ENCODE results near the gene DLG2. TPM values are rescaled to one million over a fixed set of nuclear protein-coding genes. Genes with fewer than 3 reads are reported as not detected.

Gene DLG2
- total RNA-seq, 2 experiments from 2014 or later = 1.3 to 1.7 TPM

- no peak overlapping the region for H3K27ac Mint-ChIP-seq
- DNase-seq = no peak
- no peak overlapping the region for H3K4me3 Mint-ChIP-seq
- H3K9me3 Mint-ChIP-seq = no peaks in the 10 kb centered on the region
- POLR2A ChIA-PET = no interaction called here
- no peaks in the 10 kb centered on the region for H3K4me1 Mint-ChIP-seq
- CTCF ChIA-PET = no interaction called here
- H3K27me3 Mint-ChIP-seq = no peaks in the 10 kb centered on the region
- no peaks in the 10 kb centered on the region for H3K36me3 Mint-ChIP-seq (ENCODE audit: low read depth)
Measured at GRCh38 chr11:83511646-83512045, 2115.5 kb downstream of the DLG2 start.

DNA sequence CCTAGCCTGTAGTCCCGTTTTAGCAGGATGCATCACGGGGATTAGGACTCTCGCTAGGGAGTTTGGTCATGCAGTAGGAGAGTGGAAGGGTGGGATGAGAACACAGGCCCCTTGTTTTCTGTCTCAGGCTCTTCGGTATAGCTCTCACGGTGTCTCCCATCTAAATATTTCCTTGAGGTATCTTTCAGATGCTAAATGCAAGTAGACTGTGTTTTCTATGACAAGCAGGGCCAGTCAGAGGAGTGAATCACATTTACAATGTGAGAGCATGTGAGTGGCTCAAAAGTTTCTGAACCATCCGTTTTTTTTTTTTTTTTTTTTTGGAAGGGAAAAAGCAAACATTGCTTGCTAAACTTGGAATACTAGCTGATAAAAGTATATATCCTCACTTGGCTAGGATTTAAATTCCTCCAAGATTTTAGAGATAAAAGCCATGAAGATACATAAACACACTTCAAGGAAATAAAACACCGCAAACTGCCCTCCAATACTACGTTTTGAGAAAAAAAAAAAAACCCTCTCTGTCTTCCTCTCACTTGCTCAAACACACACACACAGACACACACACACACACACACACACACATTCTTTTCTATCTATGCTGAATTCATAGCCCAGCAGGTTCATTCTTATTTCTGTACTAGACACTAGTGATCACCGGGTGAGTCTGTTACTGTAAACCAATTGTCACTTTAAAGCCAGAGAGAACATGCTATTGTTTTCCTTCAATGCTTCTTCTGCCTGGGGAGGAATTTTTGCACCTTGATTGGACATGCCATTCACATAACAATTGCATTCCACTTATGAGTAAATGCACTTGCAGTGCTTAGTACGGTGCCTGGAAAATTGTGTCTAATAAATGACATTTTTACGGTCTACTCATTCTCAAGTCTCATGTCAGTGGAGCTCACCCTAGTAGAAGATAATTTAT is 2116.3 kb downstream of the DLG2 start:
- no peak overlapping the region for H3K27ac Mint-ChIP-seq
- POLR2A ChIA-PET = no interaction called here

DNA sequence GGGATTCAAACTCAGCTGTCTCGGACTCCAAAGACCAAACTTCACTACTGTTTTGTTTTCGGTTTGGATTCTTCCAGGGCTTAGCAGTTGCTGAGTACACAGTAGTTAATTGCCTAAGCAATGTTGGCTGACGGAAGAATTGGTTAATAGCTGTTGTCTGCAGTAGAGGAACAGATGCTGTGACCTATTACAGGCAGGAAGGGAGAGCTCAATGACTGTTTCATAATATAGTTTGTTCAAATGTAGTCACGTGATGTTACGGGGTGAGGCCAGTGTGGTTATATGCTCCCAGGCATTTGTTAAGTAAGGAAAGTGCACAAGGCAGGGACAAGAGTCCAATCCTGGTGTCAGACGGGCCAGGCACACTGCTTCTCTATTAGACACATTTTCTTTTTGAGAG is 2118.3 kb downstream of the DLG2 start:
- no peaks in the 10 kb centered on the region for H3K27me3 Mint-ChIP-seq
- no peak overlapping the region for H3K27ac Mint-ChIP-seq
- H3K4me1 Mint-ChIP-seq = no peaks in the 10 kb centered on the region
- ChIA-PET CTCF (interaction anchor here (0.6 kb wide), 1 partner anchor 212 kb away, joined by 3 read pairs; no protein-coding TSS in a partner anchor), POLR2A (no interaction called here)
- H3K9me3 Mint-ChIP-seq = no peaks in the 10 kb centered on the region
- H3K36me3 Mint-ChIP-seq (ENCODE audit: low read depth) = no peaks in the 10 kb centered on the region
- H3K4me3 Mint-ChIP-seq = no peak overlapping the region
- no peak for DNase-seq

More for the DNA sequence above, 2116.3 kb downstream of the DLG2 start:
- Mint-ChIP-seq H3K4me3 (no peak overlapping the region), H3K4me1 (no peaks in the 10 kb centered on the region), H3K27me3 (no peaks in the 10 kb centered on the region), H3K9me3 (no peaks in the 10 kb centered on the region), H3K36me3 (ENCODE audit: low read depth) (no peaks in the 10 kb centered on the region)
- no peak for DNase-seq
- CTCF ChIA-PET = no interaction called here

- CTCF ChIA-PET = no interaction called here
- POLR2A ChIA-PET = no interaction called here
- H3K9me3 Mint-ChIP-seq = no peaks in the 10 kb centered on the region
- no peak overlapping the region for H3K4me3 Mint-ChIP-seq
- H3K4me1 Mint-ChIP-seq = no peaks in the 10 kb centered on the region
- H3K36me3 Mint-ChIP-seq (ENCODE audit: low read depth) = no peaks in the 10 kb centered on the region
- peaks cover under 1% of the 10 kb centered on the region for H3K27me3 Mint-ChIP-seq
- no peak overlapping the region for H3K27ac Mint-ChIP-seq
- DNase-seq = no peak
Measured at GRCh38 chr11:83502041-83502440, 2125.1 kb downstream of the DLG2 start.

GRCh38 chr11:83493917-83494316 is 2133.2 kb downstream of the DLG2 start:
- DNase-seq = no peak
- POLR2A ChIA-PET = no interaction called here

GRCh38 chr11:83493034-83493433 is 2134.1 kb downstream of the DLG2 start:
- Mint-ChIP-seq H3K4me3 (no peak overlapping the region), H3K36me3 (ENCODE audit: low read depth) (no peaks in the 10 kb centered on the region), H3K27ac (no peak overlapping the region), H3K4me1 (no peaks in the 10 kb centered on the region), H3K9me3 (no peaks in the 10 kb centered on the region), H3K27me3 (peaks cover 4% of the 10 kb centered on the region)
- no peak for DNase-seq
- ChIA-PET POLR2A (no interaction called here), CTCF (no interaction called here)

More at GRCh38 chr11:83493917-83494316, 2133.2 kb downstream of the DLG2 start:
- Mint-ChIP-seq H3K27ac (no peak overlapping the region), H3K4me3 (no peak overlapping the region), H3K9me3 (no peaks in the 10 kb centered on the region), H3K27me3 (peaks cover 4% of the 10 kb centered on the region), H3K4me1 (no peaks in the 10 kb centered on the region), H3K36me3 (ENCODE audit: low read depth) (no peaks in the 10 kb centered on the region)
- CTCF ChIA-PET = no interaction called here

GRCh38 chr11:83483808-83484207 is 2143.3 kb downstream of the DLG2 start:
- ChIA-PET CTCF (no interaction called here), POLR2A (no interaction called here)
- H3K36me3 Mint-ChIP-seq (ENCODE audit: low read depth) = no peaks in the 10 kb centered on the region
- H3K27me3 Mint-ChIP-seq = no peaks in the 10 kb centered on the region
- H3K9me3 Mint-ChIP-seq = no peaks in the 10 kb centered on the region
- no peak overlapping the region for H3K27ac Mint-ChIP-seq
- no peak for DNase-seq
- H3K4me3 Mint-ChIP-seq = no peak overlapping the region
- no peaks in the 10 kb centered on the region for H3K4me1 Mint-ChIP-seq

- no peak overlapping the region for H3K27ac Mint-ChIP-seq
- no peak overlapping the region for H3K4me3 Mint-ChIP-seq
- no peak for DNase-seq
- no peaks in the 10 kb centered on the region for H3K36me3 Mint-ChIP-seq (ENCODE audit: low read depth)
- ChIA-PET CTCF (no interaction called here), POLR2A (no interaction called here)
- H3K4me1 Mint-ChIP-seq = no peaks in the 10 kb centered on the region
- peaks cover 7% of the 10 kb centered on the region for H3K27me3 Mint-ChIP-seq
- no peaks in the 10 kb centered on the region for H3K9me3 Mint-ChIP-seq
Measured at GRCh38 chr11:83480811-83481210, 2146.3 kb downstream of the DLG2 start.

GRCh38 chr11:83480251-83480650 is 2146.9 kb downstream of the DLG2 start:
- Mint-ChIP-seq H3K27me3 (peaks cover 7% of the 10 kb centered on the region), H3K4me3 (no peak overlapping the region), H3K36me3 (ENCODE audit: low read depth) (no peaks in the 10 kb centered on the region), H3K27ac (no peak overlapping the region), H3K9me3 (no peaks in the 10 kb centered on the region), H3K4me1 (no peaks in the 10 kb centered on the region)
- DNase-seq = no peak
- ChIA-PET POLR2A (no interaction called here), CTCF (no interaction called here)

GRCh38 chr11:83477772-83478171 is 2149.4 kb downstream of the DLG2 start:
- no peaks in the 10 kb centered on the region for H3K36me3 Mint-ChIP-seq (ENCODE audit: low read depth)
- no peak overlapping the region for H3K4me3 Mint-ChIP-seq
- CTCF ChIA-PET = no interaction called here
- POLR2A ChIA-PET = no interaction called here
- H3K27ac Mint-ChIP-seq = no peak overlapping the region
- H3K4me1 Mint-ChIP-seq = no peaks in the 10 kb centered on the region
- no peak for DNase-seq
- H3K9me3 Mint-ChIP-seq = no peaks in the 10 kb centered on the region
- peaks cover 7% of the 10 kb centered on the region for H3K27me3 Mint-ChIP-seq

- Mint-ChIP-seq H3K4me1 (no peaks in the 10 kb centered on the region), H3K4me3 (no peak overlapping the region), H3K36me3 (ENCODE audit: low read depth) (no peaks in the 10 kb centered on the region), H3K9me3 (no peaks in the 10 kb centered on the region), H3K27me3 (peaks cover 11% of the 10 kb centered on the region), H3K27ac (no peak overlapping the region)
- ChIA-PET CTCF (no interaction called here), POLR2A (no interaction called here)
- DNase-seq = no peak
Measured at GRCh38 chr11:83475760-83476159, 2151.4 kb downstream of the DLG2 start.

- no peak for DNase-seq
- H3K36me3 Mint-ChIP-seq (ENCODE audit: low read depth) = no peaks in the 10 kb centered on the region
- ChIA-PET CTCF (no interaction called here), POLR2A (no interaction called here)
- H3K27ac Mint-ChIP-seq = no peak overlapping the region
- H3K4me1 Mint-ChIP-seq = no peaks in the 10 kb centered on the region
- H3K9me3 Mint-ChIP-seq = no peaks in the 10 kb centered on the region
- H3K27me3 Mint-ChIP-seq = peaks cover 13% of the 10 kb centered on the region
- H3K4me3 Mint-ChIP-seq = no peak overlapping the region
Measured at GRCh38 chr11:83473743-83474142, 2153.4 kb downstream of the DLG2 start.

DNA sequence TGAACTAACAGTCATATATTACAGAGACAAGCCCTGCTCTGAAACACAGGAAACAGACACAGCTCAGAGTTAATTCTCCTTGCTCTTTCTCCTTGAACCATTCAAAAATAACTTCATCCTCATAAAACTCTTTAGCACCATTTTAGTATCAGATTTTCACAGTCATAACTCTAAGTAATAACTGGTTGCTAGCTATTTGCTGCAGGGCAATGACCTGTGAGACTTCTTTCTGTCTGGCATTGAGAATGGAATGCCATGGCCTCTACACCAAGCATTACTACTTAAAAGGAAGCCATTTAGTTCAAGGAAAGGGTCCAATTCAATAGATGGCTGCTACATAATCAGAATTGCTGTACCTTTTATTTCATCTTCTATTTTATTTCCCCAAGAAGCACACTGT is 2154.3 kb downstream of the DLG2 start:
- Mint-ChIP-seq H3K27me3 (peaks cover 12% of the 10 kb centered on the region), H3K27ac (no peak overlapping the region), H3K4me3 (no peak overlapping the region), H3K36me3 (ENCODE audit: low read depth) (no peaks in the 10 kb centered on the region), H3K9me3 (no peaks in the 10 kb centered on the region), H3K4me1 (no peaks in the 10 kb centered on the region)
- no peak for DNase-seq
- ChIA-PET CTCF (no interaction called here), POLR2A (no interaction called here)

Measured in activated CD4-positive, alpha-beta memory T cell treated with anti-CD3 and anti-CD28 coated beads, Interleukin-2, amount 10 ng/mL, durations not matched to agents 7 days and 5 days (primary cell).